Skin epidermis (tissue), 12 donors: ENCODE data around the gene FSHR.

Experiments used
- H3K27ac ChIP-seq, 21 experiments: fragments of 200-600 bp; sonication (generic) in 11 of 21; one replicate each; pipeline ENCODE4 v1.5.0; 2020; ENCODE audit warnings: mild to moderate bottlenecking in 3 of 21, inconsistent platforms in 2 of 21, moderate library complexity in 2 of 21
- H3K4me3 ChIP-seq, 7 experiments: fragments of 200-600 bp; sonication (generic) in 2 of 7; one replicate each; pipeline ENCODE4 v1.5.0; 2020; ENCODE audit warnings: inconsistent platforms in 2 of 7, mild to moderate bottlenecking in 2 of 7, moderate library complexity in 1 of 7

FSHR gene

GRCh38 chr2:48979691-48980090 lies 174.6 kb downstream of the FSHR start:
- no peak overlapping the region for H3K27ac ChIP-seq
- H3K4me3 ChIP-seq: no peak overlapping the region

DNA sequence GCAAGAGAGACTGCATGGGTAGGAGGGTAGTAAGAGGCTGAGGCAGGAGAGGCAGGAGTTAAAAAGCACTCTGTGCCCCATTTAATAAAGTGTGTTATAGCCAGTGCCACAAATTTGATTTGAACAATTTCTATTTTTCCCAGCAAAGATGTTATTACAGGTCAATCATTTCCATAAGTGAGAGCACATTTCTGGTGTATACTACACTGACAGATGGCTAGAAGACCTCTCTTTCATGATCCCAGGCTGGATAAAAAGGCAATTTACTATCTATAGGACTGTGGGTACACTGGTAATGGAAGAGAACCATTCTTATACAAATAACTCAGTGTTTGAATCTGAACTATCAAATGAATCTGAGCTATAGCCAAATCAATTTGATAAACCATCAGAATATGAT lies 176.2 kb downstream of the FSHR start:
- Histone ChIP-seq H3K27ac (no peak overlapping the region), H3K4me3 (no peak overlapping the region)

DNA sequence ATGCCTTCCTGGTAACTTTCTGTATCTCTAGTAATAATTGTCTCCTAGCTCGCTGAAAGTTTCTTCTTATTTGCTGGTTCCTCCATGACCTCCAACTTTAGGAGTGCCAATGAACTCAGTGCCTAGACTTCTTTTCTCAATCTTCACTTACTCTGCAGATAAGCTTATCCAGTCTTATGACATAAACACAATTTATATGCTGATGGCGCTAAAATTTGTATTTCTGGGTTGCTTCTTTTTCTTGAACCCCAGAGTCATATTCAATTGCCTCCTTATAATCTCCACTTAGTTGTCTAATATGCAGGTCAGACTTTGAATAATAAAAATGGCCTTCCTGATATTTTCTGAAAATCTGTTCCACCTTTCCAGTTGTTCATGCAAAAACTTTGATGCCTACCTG lies 182.5 kb downstream of the FSHR start:
- Histone ChIP-seq H3K4me3 (no peak overlapping the region), H3K27ac (no peak overlapping the region)

DNA sequence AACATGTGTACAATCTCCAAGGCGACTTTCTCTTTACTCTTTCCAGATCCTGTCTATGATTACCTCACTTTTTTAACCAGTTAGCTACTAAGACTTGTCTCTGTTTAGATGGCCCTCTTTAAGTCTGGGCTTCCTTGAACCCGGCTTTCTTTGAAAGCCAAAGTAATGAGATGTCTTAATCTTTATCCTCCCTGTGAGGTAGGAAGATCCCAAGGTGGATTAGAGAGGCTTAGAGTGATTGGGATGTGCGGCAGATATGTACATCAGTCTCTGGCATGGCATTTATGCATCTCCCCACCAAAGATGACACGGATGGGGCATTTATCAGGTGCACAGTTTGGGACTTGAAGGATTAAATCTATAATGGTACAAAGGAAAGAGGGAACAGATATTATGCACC lies 186.3 kb downstream of the FSHR start:
- no peak overlapping the region for H3K27ac ChIP-seq
- no peak overlapping the region for H3K4me3 ChIP-seq

- Histone ChIP-seq H3K27ac (no peak overlapping the region), H3K4me3 (no peak overlapping the region)
These were observed 189.1 kb downstream of the FSHR start for GRCh38 chr2:48965204-48965603.

- H3K27ac ChIP-seq: no peak overlapping the region
- H3K4me3 ChIP-seq: no peak overlapping the region
These were observed 193.3 kb downstream of the FSHR start for GRCh38 chr2:48961009-48961408.

DNA sequence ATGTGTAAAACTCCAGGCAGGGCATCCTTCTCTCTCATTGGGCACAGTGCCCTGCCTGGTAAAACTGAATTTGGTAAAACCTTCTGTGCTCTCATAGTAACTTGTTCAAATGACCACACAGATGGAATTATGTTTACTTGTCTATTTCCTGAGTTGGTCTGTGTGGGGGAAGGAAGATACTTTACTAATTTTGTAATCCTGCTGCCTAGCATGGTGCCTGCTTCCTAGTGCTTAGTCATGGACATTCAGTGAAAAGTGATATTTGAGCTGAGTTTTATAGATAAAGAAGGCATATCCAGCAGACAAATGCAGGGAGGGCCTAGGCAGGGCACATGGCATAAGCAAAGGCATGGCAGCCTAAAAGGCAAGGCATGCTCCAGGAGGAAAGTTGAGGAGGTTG lies 199.4 kb downstream of the FSHR start:
- Histone ChIP-seq H3K27ac (no peak overlapping the region), H3K4me3 (no peak overlapping the region)

GRCh38 chr2:48954311-48954710 lies 200.0 kb downstream of the FSHR start:
- H3K4me3 ChIP-seq: no peak overlapping the region
- no peak overlapping the region for H3K27ac ChIP-seq

- Histone ChIP-seq H3K27ac (no peak overlapping the region), H3K4me3 (no peak overlapping the region)
These were observed 201.7 kb downstream of the FSHR start for GRCh38 chr2:48952614-48953013.

DNA sequence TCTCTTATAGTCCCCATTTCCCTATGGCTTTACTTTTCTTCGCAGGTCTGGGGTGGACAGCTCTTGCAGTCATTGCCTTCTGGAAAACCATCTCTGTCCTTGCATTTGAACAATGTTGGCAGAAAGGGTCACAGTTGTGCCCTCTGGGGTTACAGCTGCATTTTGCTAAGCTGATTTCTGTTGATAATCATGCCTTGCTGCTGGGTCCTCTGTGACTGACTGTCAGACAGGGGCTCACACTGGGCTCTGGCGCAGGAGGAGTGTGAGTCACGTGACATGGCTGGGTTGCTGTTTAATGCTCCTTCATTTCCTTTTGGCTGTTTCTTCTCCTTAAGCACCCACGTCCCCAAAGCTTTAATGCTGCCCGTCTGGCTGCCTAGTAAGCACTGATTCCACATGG lies 202.2 kb downstream of the FSHR start:
- no peak overlapping the region for H3K4me3 ChIP-seq
- no peak overlapping the region for H3K27ac ChIP-seq

- no peak overlapping the region for H3K27ac ChIP-seq
- no peak overlapping the region for H3K4me3 ChIP-seq
These were observed 205.8 kb downstream of the FSHR start for GRCh38 chr2:48948400-48949125.

- no peak overlapping the region for H3K4me3 ChIP-seq
- H3K27ac ChIP-seq: no peak overlapping the region
These were observed 207.8 kb downstream of the FSHR start for GRCh38 chr2:48946449-48947048.

DNA sequence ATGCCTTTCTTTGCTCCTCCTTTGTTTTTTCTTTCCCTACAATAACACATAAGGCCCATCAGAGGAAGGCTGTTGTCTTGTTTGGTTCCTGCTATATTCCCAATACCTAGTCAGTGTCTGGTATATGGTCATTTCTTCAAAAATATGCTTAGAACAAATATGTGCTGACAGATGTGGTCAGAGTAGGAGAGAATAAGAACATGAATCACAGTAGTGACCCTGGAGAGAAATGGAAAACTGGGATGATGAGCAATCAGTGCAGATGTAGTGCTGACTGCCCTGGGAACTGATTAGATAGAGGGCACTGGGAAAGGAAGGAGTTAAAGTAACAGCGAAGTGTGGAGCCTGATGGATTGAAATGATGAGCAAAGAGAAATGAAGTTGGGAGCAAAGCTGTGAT lies 209.4 kb downstream of the FSHR start:
- H3K4me3 ChIP-seq: no peak overlapping the region
- H3K27ac ChIP-seq: no peak overlapping the region

- H3K27ac ChIP-seq: no peak overlapping the region
These were observed 210.9 kb downstream of the FSHR start for GRCh38 chr2:48943436-48943835.

DNA sequence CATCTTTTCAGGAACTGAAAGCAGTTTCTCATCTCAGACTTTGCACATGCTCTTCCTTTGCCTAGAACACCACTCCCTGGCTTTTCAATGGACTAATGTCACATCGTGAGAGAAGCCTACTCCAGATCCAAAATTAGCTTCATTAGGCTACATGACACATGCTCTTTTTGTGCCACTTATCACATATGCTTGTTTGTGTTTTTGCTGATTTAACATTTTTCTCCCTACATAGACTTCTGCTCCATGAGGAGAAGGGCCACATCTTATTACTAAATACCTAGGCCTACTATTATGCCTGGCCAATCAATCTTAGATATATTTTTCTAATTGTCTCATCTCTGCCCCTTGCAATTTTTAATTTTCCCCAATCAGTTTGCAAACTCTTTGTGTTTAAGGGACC lies 212.4 kb downstream of the FSHR start:
- Histone ChIP-seq H3K4me3 (no peak overlapping the region), H3K27ac (no peak overlapping the region)

More at GRCh38 chr2:48943436-48943835, 210.9 kb downstream of the FSHR start:
- no peak overlapping the region for H3K4me3 ChIP-seq

- H3K4me3 ChIP-seq: no peak overlapping the region
These were observed 212.9 kb downstream of the FSHR start for GRCh38 chr2:48941456-48941855.

DNA sequence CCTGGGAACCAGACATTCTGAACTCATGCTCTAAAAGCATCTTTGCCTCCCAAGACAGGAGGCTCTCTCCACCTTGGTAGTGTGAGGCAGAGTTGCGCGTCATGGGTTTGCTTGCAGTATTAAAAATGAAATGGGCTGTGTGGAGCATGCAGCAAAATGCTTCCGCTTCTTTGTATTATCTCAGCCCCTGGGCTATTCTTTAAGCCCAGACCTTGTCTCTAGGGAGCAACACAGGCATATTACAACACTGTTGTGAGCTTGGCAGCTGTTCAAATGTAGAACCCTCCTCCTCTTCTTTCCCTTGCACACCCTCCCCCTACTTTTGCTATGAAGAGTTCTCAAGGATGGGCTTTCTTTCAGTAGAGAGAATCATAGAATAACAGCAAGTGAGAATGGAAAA lies 213.7 kb downstream of the FSHR start:
- Histone ChIP-seq H3K27ac (no peak overlapping the region), H3K4me3 (no peak overlapping the region)

More at GRCh38 chr2:48941456-48941855, 212.9 kb downstream of the FSHR start:
- H3K27ac ChIP-seq: no peak overlapping the region

DNA sequence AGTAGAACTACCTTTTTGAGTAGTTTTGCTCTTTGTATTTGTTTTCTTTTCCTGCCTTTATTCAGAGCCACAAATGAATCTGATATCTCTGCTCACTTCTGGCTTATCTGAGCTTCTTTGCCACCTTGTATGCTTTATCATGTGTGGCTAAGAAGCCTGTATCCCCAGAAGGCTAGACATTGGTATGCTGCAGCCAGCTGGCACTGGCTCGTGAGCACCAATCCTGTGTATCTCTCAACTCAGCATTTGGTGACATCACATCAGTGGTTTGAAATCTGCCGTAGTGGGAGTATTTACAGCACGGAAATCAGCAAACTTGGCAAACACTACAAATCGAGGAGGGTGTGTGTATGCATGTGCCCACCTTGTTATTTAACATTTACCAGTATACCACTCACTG lies 215.1 kb downstream of the FSHR start:
- H3K27ac ChIP-seq: no peak overlapping the region

GRCh38 chr2:48938231-48938630 lies 216.1 kb downstream of the FSHR start:
- Histone ChIP-seq H3K4me3 (no peak overlapping the region), H3K27ac (no peak overlapping the region)

More for the DNA sequence above, 215.1 kb downstream of the FSHR start:
- H3K4me3 ChIP-seq: no peak overlapping the region

GRCh38 chr2:48934807-48935206 lies 219.5 kb downstream of the FSHR start:
- Histone ChIP-seq H3K4me3 (no peak overlapping the region), H3K27ac (no peak overlapping the region)

GRCh38 chr2:48933828-48934497 lies 220.4 kb downstream of the FSHR start:
- no peak overlapping the region for H3K4me3 ChIP-seq

More at GRCh38 chr2:48933828-48934497, 220.4 kb downstream of the FSHR start:
- no peak overlapping the region for H3K27ac ChIP-seq
